ENCODE results near the gene ADA.

Gene ADA

DNA sequence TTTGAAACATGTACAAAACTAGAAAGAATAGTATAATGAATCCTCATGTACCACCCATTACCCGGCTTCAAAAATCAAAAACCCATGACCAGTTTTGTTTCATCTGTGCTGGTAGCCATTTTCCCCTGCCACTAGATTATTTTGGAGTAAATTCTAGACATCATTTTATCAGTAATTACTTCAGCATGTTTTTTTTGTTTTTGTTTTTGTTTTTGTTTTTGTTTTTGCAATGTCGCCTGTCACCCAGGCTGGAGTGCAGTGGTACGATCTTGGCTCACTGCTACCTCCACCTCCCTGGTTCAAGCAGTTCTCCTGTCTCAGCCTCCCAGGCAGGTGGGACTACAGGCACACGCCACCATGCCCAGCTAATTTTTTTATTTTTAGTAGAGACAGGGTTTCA, 77.1 kb downstream of the ADA start:
- DNase-seq, result no peak

- no peak for DNase-seq
These were observed 78.0 kb downstream of the ADA start for GRCh38 chr20:44573501-44573869.

GRCh38 chr20:44572551-44573500, 78.7 kb downstream of the ADA start:
- DNase-seq, result no peak

GRCh38 chr20:44571362-44571988, 80.0 kb downstream of the ADA start:
- no peak for DNase-seq

DNA sequence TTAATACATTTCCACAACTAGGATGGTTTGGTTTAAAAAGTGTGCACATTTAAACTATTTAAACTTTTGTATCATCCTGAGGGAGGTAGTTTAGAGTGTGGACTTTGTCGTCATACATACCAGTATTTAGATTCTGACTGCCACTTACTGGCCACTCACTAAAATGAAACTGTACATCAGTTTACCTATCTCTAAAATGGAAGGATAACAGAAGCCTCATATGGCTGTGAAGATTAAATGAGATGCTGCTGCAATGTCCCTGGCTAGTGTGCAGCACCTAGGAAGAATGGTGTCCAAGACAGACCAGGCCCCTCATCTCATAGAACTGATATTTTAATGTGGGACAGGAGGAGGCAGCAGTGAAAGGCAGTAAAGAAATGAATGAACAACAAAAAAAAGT, 81.1 kb downstream of the ADA start:
- DNase-seq, result no peak

All from NCI-H524 (cell line).